Astrocyte (in vitro differentiated cells and primary cell): ENCODE measurements around the gene ASH1L.

Source experiments
- EZH2 ChIP-seq: IDR thresholded peaks from 2 replicates; pipeline ENCODE4 v1.6.1; 2012; ENCODE audit warnings: mild to moderate bottlenecking, low read length, inconsistent platforms; ENCODE audit not compliant: insufficient read depth
- TF ChIP-seq, protein P1 (sequence below): IDR thresholded peaks from 2 replicates; pipeline ENCODE4 v1.5.1; 2011; ENCODE audit warnings: low read depth, mild to moderate bottlenecking, inconsistent platforms, low read length, moderate library complexity; ENCODE audit not compliant: insufficient read depth

DNA sequence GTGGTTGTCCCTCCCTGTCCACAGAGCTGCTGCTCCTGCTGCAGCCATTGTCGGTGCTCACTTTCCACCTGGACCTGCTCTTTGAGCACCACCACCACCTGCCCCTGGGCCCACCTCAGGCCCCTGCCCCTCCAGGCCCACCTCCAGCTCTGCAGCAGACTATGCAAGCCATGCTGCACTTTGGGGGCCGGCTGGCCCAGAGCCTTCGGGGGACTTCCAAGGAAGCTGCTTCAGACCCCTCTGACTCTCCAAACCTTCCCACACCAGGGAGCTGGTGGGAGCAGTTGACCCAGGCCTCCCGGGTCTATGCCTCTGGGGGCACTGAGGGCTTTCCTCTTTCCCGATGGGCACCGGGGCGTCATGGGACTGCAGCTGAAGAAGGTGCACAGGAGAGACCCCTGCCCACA is 236.0 kb downstream of the ASH1L start:
- TF ChIP-seq, protein P1, sequence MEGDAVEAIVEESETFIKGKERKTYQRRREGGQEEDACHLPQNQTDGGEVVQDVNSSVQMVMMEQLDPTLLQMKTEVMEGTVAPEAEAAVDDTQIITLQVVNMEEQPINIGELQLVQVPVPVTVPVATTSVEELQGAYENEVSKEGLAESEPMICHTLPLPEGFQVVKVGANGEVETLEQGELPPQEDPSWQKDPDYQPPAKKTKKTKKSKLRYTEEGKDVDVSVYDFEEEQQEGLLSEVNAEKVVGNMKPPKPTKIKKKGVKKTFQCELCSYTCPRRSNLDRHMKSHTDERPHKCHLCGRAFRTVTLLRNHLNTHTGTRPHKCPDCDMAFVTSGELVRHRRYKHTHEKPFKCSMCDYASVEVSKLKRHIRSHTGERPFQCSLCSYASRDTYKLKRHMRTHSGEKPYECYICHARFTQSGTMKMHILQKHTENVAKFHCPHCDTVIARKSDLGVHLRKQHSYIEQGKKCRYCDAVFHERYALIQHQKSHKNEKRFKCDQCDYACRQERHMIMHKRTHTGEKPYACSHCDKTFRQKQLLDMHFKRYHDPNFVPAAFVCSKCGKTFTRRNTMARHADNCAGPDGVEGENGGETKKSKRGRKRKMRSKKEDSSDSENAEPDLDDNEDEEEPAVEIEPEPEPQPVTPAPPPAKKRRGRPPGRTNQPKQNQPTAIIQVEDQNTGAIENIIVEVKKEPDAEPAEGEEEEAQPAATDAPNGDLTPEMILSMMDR: no peak
- no peak for TF ChIP-seq EZH2
